GM23248 (cell line): Measurements from ENCODE around the gene SMC6. TPM values are rescaled to one million over a fixed set of nuclear protein-coding genes. Genes with fewer than 3 reads are reported as not detected.

Experiments
- DNase-seq: peaks from one replicate; pipeline ENCODE4 v3.0.0-alpha.2; 2015
- H2AFZ ChIP-seq: fragments of 200-600 bp; sonication (generic); 2 replicates; pipeline ENCODE4 v1.6.1; 2016; ENCODE audit warnings: antibody characterized with exemption
- H3F3A ChIP-seq: fragments of 200-600 bp; sonication (generic); 2 replicates; pipeline ENCODE4 v1.6.1; 2016; ENCODE audit warnings: mild to moderate bottlenecking, antibody characterized with exemption, mixed run types; ENCODE audit not compliant: insufficient read depth
- H3K27ac ChIP-seq: fragments of 200-600 bp; sonication (generic); 2 replicates; pipeline ENCODE4 v1.5.1; 2016; ENCODE audit warnings: mild to moderate bottlenecking
- H3K27me3 ChIP-seq: fragments of 200-600 bp; sonication (generic); replicated peaks from 2 replicates; pipeline ENCODE4 v1.6.1; 2016; ENCODE audit warnings: mild to moderate bottlenecking; ENCODE audit not compliant: insufficient read depth
- H3K36me3 ChIP-seq: fragments of 200-600 bp; sonication (generic); 2 replicates; pipeline ENCODE4 v1.6.1; 2016; ENCODE audit warnings: low read depth, mild to moderate bottlenecking
- H3K4me1 ChIP-seq: fragments of 200-600 bp; sonication (generic); 2 replicates; pipeline ENCODE4 v1.6.1; 2016; ENCODE audit warnings: mild to moderate bottlenecking; ENCODE audit not compliant: insufficient read depth
- H3K4me2 ChIP-seq: fragments of 200-600 bp; sonication (generic); one replicate; pipeline ENCODE4 v1.6.1; 2016; ENCODE audit warnings: mild to moderate bottlenecking; ENCODE audit not compliant: unreplicated experiment
- H3K4me3 ChIP-seq: fragments of 200-600 bp; sonication (generic); 2 replicates; pipeline ENCODE4 v1.5.1; 2016; ENCODE audit warnings: mild to moderate bottlenecking
- H3K79me2 ChIP-seq: fragments of 200-600 bp; sonication (generic); 2 replicates; pipeline ENCODE4 v1.6.1; 2016; ENCODE audit warnings: mild to moderate bottlenecking; ENCODE audit not compliant: insufficient read depth
- H3K9ac ChIP-seq: fragments of 200-600 bp; sonication (generic); 2 replicates; pipeline ENCODE4 v1.6.1; 2016; ENCODE audit warnings: mild to moderate bottlenecking
- H3K9me2 ChIP-seq: fragments of 200-600 bp; sonication (generic); 2 replicates; pipeline ENCODE4 v1.6.1; 2016; ENCODE audit warnings: mixed run types, mild to moderate bottlenecking, moderate library complexity; ENCODE audit not compliant: insufficient read depth
- H3K9me3 ChIP-seq: fragments of 200-600 bp; sonication (generic); one replicate; pipeline ENCODE4 v1.6.1; 2017; ENCODE audit warnings: low read depth
- H4K20me1 ChIP-seq: fragments of 200-600 bp; sonication (generic); 2 replicates; pipeline ENCODE4 v1.6.0; 2016; ENCODE audit not compliant: insufficient read depth
- EZH2 ChIP-seq: fragments of 200-600 bp; sonication (generic); IDR thresholded peaks from 2 replicates; pipeline ENCODE4 v1.6.1; 2018; ENCODE audit warnings: antibody characterized with exemption, mild to moderate bottlenecking; ENCODE audit not compliant: insufficient read depth, poor library complexity, severe bottlenecking
- EZH2phosphoT487 ChIP-seq: fragments of 200-600 bp; sonication (generic); IDR thresholded peaks from 2 replicates; pipeline ENCODE4 v1.6.1; 2018; ENCODE audit warnings: antibody characterized with exemption, moderate library complexity, mild to moderate bottlenecking, low read depth; ENCODE audit not compliant: insufficient read depth
- WGBS, 2 experiments: methylation state at CpG; one replicate each; pipeline ENCODE4 v1.1.6; 2015 to 2017; ENCODE audit warnings: low lambda C conversion rate in 2 of 2, low coverage in 1 of 2; ENCODE audit errors: missing lambda C conversion rate in 2 of 2; 5-methylcytosine and 5-hydroxymethylcytosine counted together
- in situ Hi-C: fragments of 300-500 bp; cut with MboI; formaldehyde crosslinking; loops from 2 replicates; pipeline ENCODE4 v1.15.0; 2020
- polyA plus RNA-seq: library from polyadenylated mRNA; unstranded; fragments of >200 nt; fragmentation: Nextera tagmentation; extraction: Ambion mirVana; gene quantifications from 2 replicates; pipeline ENCODE4 v1.2.1, GENCODE V29; 2016
- total RNA-seq: library from RNA; depleted of rRNA; stranded (reverse); fragments of >200 nt; shearing (Covaris generic); gene quantifications from 2 replicates; pipeline ENCODE4 v1.2.3, GENCODE V29; 2014

Gene SMC6
- total and polyA plus RNA-seq, 2 experiments from 2014 or later: 20.9 to 22.0 TPM

DNA sequence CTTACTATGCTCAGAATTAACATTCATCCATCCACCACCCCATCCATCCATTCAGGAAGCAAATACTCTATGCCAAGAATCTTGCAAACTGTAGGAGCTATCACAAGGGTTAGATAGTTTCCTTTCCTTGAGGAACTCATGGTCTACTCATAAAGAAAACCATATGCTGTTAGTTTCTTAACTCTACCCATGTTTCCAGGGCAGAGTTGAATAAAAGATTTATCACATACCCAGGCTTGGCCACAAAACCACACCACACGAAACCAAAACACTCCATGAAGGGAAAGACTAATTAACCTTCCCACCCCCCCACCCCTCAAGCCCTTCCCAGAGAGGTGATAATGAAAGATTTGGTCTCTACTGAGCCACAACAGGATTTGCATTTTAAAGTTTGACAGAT lies 38.9 kb upstream of the SMC6 start:
- 10 to 17% methylated on average over 1 of the region's 1 CpG for WGBS, 2 experiments
- no peak overlapping the region for H3K4me2 ChIP-seq
- H4K20me1 ChIP-seq: no peaks in the 10 kb centered on the region
- in situ Hi-C loops: no loop called here
- no peak for DNase-seq
- H3K9ac ChIP-seq: no peak overlapping the region
- no peaks in the 10 kb centered on the region for H3K79me2 ChIP-seq
- H2AFZ ChIP-seq: no peak overlapping the region
- TF ChIP-seq EZH2 (no peak), EZH2phosphoT487 (no peak)
- no peaks in the 10 kb centered on the region for H3K36me3 ChIP-seq
- no peak overlapping the region for H3K4me3 ChIP-seq
- H3K4me1 ChIP-seq: peaks cover 6% of the 10 kb centered on the region; the same call in 1 of the 2 replicates
- H3F3A ChIP-seq: peaks cover 9% of the 10 kb centered on the region; the same call in 1 of the 2 replicates
- H3K27ac ChIP-seq: no peak overlapping the region
- no peaks in the 10 kb centered on the region for H3K9me3 ChIP-seq
- H3K27me3 ChIP-seq: no peaks in the 10 kb centered on the region
- no peaks in the 10 kb centered on the region for H3K9me2 ChIP-seq

DNA sequence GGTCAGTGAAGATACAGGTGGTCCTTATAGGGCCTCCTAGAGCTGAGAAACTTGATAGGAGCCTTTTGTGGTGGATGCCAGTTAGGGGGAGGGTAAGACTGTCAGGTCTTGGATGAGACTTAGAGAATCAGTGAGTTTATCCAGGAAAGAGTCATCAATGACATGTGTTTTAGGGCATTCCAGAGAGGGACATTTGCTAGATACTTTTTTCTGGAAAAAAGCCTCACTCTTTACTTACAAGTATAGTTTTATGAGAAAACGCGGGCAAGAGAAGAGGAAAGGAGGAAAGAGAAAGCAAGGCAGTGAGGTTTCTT lies 38.2 kb upstream of the SMC6 start:
- peaks cover 6% of the 10 kb centered on the region; the same call in 1 of the 2 replicates for H3K4me1 ChIP-seq
- H2AFZ ChIP-seq: no peak overlapping the region
- WGBS, 2 experiments: 50 to 71% methylated on average over 2 of the region's 2 CpGs
- TF ChIP-seq EZH2 (no peak), EZH2phosphoT487 (no peak)
- no peaks in the 10 kb centered on the region for H3K27me3 ChIP-seq
- no peaks in the 10 kb centered on the region for H4K20me1 ChIP-seq
- peak; percentile 18 for DNase-seq
- no peaks in the 10 kb centered on the region for H3K79me2 ChIP-seq
- no peak overlapping the region for H3K4me3 ChIP-seq
- no peak overlapping the region for H3K9ac ChIP-seq
- H3K36me3 ChIP-seq: no peaks in the 10 kb centered on the region
- no peaks in the 10 kb centered on the region for H3K9me2 ChIP-seq
- no peak overlapping the region for H3K4me2 ChIP-seq
- H3K9me3 ChIP-seq: no peaks in the 10 kb centered on the region
- H3K27ac ChIP-seq: no peak overlapping the region
- peaks cover 9% of the 10 kb centered on the region; the same call in 1 of the 2 replicates for H3F3A ChIP-seq
- in situ Hi-C loops: no loop called here

DNA sequence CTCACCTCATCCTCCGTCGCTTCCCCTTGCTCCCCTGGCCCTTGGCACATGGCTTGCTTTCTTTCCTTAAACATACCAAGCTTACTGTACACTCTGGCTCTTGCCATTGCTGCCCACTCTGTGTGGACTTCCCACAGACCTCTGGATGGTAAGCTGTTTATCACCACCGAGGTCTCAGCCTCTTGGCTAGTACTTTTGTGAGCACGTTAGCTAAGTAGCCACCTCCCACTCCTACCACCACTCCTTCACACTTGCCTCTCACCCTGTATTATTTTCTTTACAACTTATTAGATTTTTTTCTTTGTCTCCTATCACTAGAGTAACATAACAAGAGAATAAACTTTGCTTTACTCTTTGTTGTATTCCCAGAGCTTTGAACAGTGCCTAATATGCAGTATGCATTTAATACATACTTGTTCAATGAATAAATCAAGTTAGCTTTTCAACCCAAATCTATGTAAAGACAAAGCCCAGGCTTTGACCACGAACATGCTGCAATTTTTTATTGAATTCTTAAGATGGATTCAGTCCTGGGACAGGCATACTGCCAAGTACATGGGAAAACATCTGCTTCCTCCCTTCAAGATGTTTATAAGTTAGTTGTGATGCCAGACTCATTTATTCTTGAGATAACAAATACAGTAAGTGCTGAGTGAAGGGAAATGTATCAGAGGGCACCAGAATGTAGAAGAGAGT lies 37.7 kb upstream of the SMC6 start:
- H3K4me2 ChIP-seq: no peak overlapping the region
- in situ Hi-C loops: no loop called here
- H3K36me3 ChIP-seq: no peaks in the 10 kb centered on the region
- 41 to 46% methylated on average over 5 of the region's 5 CpGs for WGBS, 2 experiments
- no peaks in the 10 kb centered on the region for H3K79me2 ChIP-seq
- no peaks in the 10 kb centered on the region for H3K27me3 ChIP-seq
- H3F3A ChIP-seq: peaks cover 9% of the 10 kb centered on the region; the same call in 1 of the 2 replicates
- H3K9me2 ChIP-seq: no peaks in the 10 kb centered on the region
- TF ChIP-seq EZH2phosphoT487 (no peak), EZH2 (no peak)
- no peak overlapping the region for H3K27ac ChIP-seq
- no peak overlapping the region for H3K9ac ChIP-seq
- no peaks in the 10 kb centered on the region for H3K9me3 ChIP-seq
- H3K4me1 ChIP-seq: peaks cover 6% of the 10 kb centered on the region; the same call in 1 of the 2 replicates
- H3K4me3 ChIP-seq: no peak overlapping the region
- DNase-seq: peak; percentile 42
- H4K20me1 ChIP-seq: no peaks in the 10 kb centered on the region
- no peak overlapping the region for H2AFZ ChIP-seq

DNA sequence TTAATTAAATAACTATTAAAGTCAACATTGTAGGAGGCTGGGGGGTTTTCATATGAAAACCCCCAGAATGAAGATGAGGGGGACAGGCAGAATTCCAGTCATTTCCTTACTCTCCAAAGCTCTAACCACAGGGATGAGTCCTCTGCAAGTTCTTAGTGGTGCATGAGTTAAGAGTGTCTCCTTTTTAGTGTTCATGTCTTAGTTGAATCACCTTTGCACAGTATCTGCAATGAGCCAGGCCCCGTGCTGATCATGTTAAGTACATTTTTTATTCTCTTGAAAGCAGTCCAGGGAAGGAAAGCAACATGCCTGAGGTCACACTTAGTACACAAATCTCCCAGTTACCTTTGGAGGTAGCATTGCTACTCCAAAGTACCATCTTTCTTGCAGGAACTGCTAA lies 36.9 kb upstream of the SMC6 start:
- Histone ChIP-seq H2AFZ (no peak overlapping the region), H4K20me1 (no peaks in the 10 kb centered on the region), H3K27me3 (no peaks in the 10 kb centered on the region), H3K9me3 (no peaks in the 10 kb centered on the region), H3K36me3 (no peaks in the 10 kb centered on the region), H3K9ac (no peak overlapping the region), H3K4me3 (no peak overlapping the region), H3K9me2 (no peaks in the 10 kb centered on the region), H3K4me1 (peaks cover 6% of the 10 kb centered on the region; the same call in 1 of the 2 replicates), H3K27ac (no peak overlapping the region), H3F3A (peaks cover 9% of the 10 kb centered on the region; the same call in 1 of the 2 replicates), H3K4me2 (no peak overlapping the region), H3K79me2 (no peaks in the 10 kb centered on the region)
- in situ Hi-C loops: no loop called here
- no peak for TF ChIP-seq EZH2phosphoT487
- no peak for TF ChIP-seq EZH2
- WGBS, 2 experiments: 75 to 87% methylated on average over 1 of the region's 1 CpG
- DNase-seq: no peak
